Right renal cortex interstitium (tissue), 3 donors: ENCODE data around the gene F2RL3. TPM values are rescaled to one million over a fixed set of nuclear protein-coding genes. Genes with fewer than 3 reads are reported as not detected.
"Not testable (repeated sequence)": the region's sequence is repeated elsewhere in the genome, so short reads cannot be mapped to it uniquely, and the experiment has no call there.

ENCODE experiments used
- DNase-seq, 3 donors: peaks; one replicate each; pipeline ENCODE4 v3.0.0-alpha.2; 2013; ENCODE audit warnings: low read depth in 3 of 3, low spot score in 2 of 3
- polyA plus RNA-seq, 3 donors: library from polyadenylated mRNA; unstranded; fragments of 120-200 nt; gene quantifications; one replicate each; pipeline ENCODE4 v1.2.1, GENCODE V29; 2013; ENCODE audit not compliant: insufficient read length in 3 of 3

The F2RL3 gene
- polyA plus RNA-seq, 3 donors: 0.58 to 1.0 (median 0.87) TPM

GRCh38 chr19:16874250-16874977 lies 14.4 kb upstream of the F2RL3 start:
- no peak for DNase-seq

- DNase-seq: not testable (repeated sequence)
These were observed 13.9 kb upstream of the F2RL3 start for GRCh38 chr19:16874978-16875299.

GRCh38 chr19:16875584-16876555 lies 12.9 kb upstream of the F2RL3 start:
- no peak for DNase-seq

GRCh38 chr19:16876904-16877361 lies 11.9 kb upstream of the F2RL3 start:
- no peak for DNase-seq

GRCh38 chr19:16877581-16877980 lies 11.2 kb upstream of the F2RL3 start:
- no peak for DNase-seq

- no peak for DNase-seq
These were observed 10.4 kb upstream of the F2RL3 start for GRCh38 chr19:16878181-16878965.

GRCh38 chr19:16880884-16881554 lies 7.8 kb upstream of the F2RL3 start:
- DNase-seq: no peak

- DNase-seq: no peak
These were observed 6.7 kb upstream of the F2RL3 start for GRCh38 chr19:16882146-16882545.

GRCh38 chr19:16883522-16883921 lies 5.3 kb upstream of the F2RL3 start:
- no peak for DNase-seq

GRCh38 chr19:16885166-16885565 lies 3.6 kb upstream of the F2RL3 start:
- no peak for DNase-seq

- no peak for DNase-seq
These were observed 2.4 kb upstream of the F2RL3 start for GRCh38 chr19:16886305-16886880.

GRCh38 chr19:16887353-16888265 lies 1.2 kb upstream of the F2RL3 start:
- no peak for DNase-seq

GRCh38 chr19:16889366-16889882 lies 625 bp downstream of the F2RL3 start:
- no peak for DNase-seq

GRCh38 chr19:16889883-16890460 lies 1.2 kb downstream of the F2RL3 start:
- no peak for DNase-seq

GRCh38 chr19:16890461-16891184 lies 1.8 kb downstream of the F2RL3 start:
- DNase-seq: no peak

- DNase-seq: no peak
These were observed 3.0 kb downstream of the F2RL3 start for GRCh38 chr19:16891696-16892382.

GRCh38 chr19:16892436-16892835 lies 3.6 kb downstream of the F2RL3 start:
- DNase-seq: no peak
